Left lung (tissue), 10 donors: ENCODE data around the gene CACNA1D. TPM values are rescaled to one million over a fixed set of nuclear protein-coding genes. Genes with fewer than 3 reads are reported as not detected.

Source experiments
- ATAC-seq: fragments of 200-7000 bp; cut with Tn5 transposase; one replicate; pipeline ENCODE4 v1.9.1; 2020; ENCODE audit warnings: moderate library complexity
- DNase-seq, 4 donors: peaks; one replicate each; pipeline ENCODE4 v3.0.0-alpha.2; 2013 to 2020
- H3K27ac ChIP-seq, 2 donors: fragments of 200-600 bp; sonication (generic) in 1 of 2; one replicate each; pipeline versions ENCODE4 v1.5.0 to v1.8.0; 2020 to 2021
- H3K27me3 ChIP-seq, 2 donors: fragments of 200-600 bp; sonication (generic) in 1 of 2; one replicate each; pipeline versions ENCODE4 v1.5.0 to v1.8.0; 2020 to 2021
- H3K36me3 ChIP-seq, 2 donors: fragments of 200-600 bp; sonication (generic) in 1 of 2; one replicate each; pipeline versions ENCODE4 v1.5.0 to v1.8.0; 2020 to 2021
- H3K4me1 ChIP-seq, 2 donors: fragments of 200-600 bp; one replicate each; pipeline ENCODE4 v1.8.0; 2021
- H3K4me3 ChIP-seq, 2 donors: fragments of 200-600 bp; sonication (generic) in 1 of 2; one replicate each; pipeline versions ENCODE4 v1.5.0 to v1.8.0; 2020 to 2021; ENCODE audit warnings: mild to moderate bottlenecking in 1 of 2
- H3K9me3 ChIP-seq, 2 donors: fragments of 200-600 bp; sonication (generic) in 1 of 2; one replicate each; pipeline versions ENCODE4 v1.5.0 to v1.8.0; 2020 to 2021
- intact Hi-C, 2 donors: fragments of 100-400 bp; cut with DNase I; formaldehyde crosslinking; loops; one replicate each; pipeline versions ENCODE4 v1.11.2 to v1.14.2; 2022
- polyA plus RNA-seq, 6 donors: library from polyadenylated mRNA; unstranded; fragments of 120-200 nt; gene quantifications; one replicate each; pipeline ENCODE4 v1.2.1, GENCODE V29; 2013; ENCODE audit not compliant: insufficient read length in 6 of 6
- total RNA-seq, 2 donors: library from RNA; stranded (reverse); fragmentation: NEBNext Ultra II Directional; extraction: Animal tissue kit (Norgen Biotek cat#: 25700); gene quantifications; one replicate each; pipeline ENCODE4 v1.2.1, GENCODE V29; 2021
- TF ChIP-seq, protein P1 (sequence below), 2 donors: fragments of 200-600 bp; sonication (generic) in 1 of 2; IDR thresholded peaks; one replicate each; pipeline versions ENCODE4 v1.5.0 to v1.8.0; 2021; ENCODE audit warnings: antibody characterized with exemption in 2 of 2
- donor health status: DM: no; HTN: yes; CAD: no.
- donor health status: DM: no; HTN: no; CAD: no.

The CACNA1D gene
- total and polyA plus RNA-seq, 8 donors = 32.6 to 78.2 (median 56.2) TPM

DNA sequence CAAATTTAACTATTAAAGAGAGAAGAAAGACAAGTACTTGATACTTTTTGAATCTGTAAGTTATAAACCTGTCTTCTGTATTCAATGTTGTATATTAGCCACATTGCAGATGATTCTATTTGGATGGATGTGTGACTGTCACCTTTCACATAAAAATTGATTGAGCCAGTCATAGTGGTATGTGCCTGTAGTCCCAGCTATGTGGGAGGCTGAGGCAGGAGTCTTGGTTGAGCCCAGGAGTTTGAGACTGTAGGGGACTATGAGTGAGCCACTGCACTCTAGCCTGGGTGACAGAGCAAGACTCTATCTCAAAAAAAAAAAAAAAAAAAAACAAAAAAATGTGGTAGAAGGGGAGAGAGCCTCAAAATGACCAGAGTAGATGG lies 12.3 kb downstream of the CACNA1D start:
- Histone ChIP-seq H3K27ac (no peak overlapping the region), H3K27me3 (peaks cover 0 to 13% of the 10 kb centered on the region in 2 donors), H3K36me3 (no peaks in the 10 kb centered on the region), H3K9me3 (no peaks in the 10 kb centered on the region), H3K4me3 (no peak overlapping the region), H3K4me1 (no peaks in the 10 kb centered on the region)
- TF ChIP-seq, protein P1, sequence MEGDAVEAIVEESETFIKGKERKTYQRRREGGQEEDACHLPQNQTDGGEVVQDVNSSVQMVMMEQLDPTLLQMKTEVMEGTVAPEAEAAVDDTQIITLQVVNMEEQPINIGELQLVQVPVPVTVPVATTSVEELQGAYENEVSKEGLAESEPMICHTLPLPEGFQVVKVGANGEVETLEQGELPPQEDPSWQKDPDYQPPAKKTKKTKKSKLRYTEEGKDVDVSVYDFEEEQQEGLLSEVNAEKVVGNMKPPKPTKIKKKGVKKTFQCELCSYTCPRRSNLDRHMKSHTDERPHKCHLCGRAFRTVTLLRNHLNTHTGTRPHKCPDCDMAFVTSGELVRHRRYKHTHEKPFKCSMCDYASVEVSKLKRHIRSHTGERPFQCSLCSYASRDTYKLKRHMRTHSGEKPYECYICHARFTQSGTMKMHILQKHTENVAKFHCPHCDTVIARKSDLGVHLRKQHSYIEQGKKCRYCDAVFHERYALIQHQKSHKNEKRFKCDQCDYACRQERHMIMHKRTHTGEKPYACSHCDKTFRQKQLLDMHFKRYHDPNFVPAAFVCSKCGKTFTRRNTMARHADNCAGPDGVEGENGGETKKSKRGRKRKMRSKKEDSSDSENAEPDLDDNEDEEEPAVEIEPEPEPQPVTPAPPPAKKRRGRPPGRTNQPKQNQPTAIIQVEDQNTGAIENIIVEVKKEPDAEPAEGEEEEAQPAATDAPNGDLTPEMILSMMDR (IDR thresholded peaks at IDR 0.05) = no peak
- no peak for ATAC-seq
- intact Hi-C loops = no loop called here
- DNase-seq = no peak

GRCh38 chr3:53509494-53509893 lies 15.1 kb downstream of the CACNA1D start:
- Histone ChIP-seq H3K27ac (no peak overlapping the region), H3K4me1 (no peaks in the 10 kb centered on the region), H3K27me3 (peaks cover 0 to 13% of the 10 kb centered on the region in 2 donors), H3K9me3 (no peaks in the 10 kb centered on the region), H3K4me3 (no peak overlapping the region), H3K36me3 (no peaks in the 10 kb centered on the region)
- DNase-seq = no peak
- TF ChIP-seq, protein P1 (IDR thresholded peaks at IDR 0.05) = no peak
- intact Hi-C loops = no loop called here
- no peak for ATAC-seq

DNA sequence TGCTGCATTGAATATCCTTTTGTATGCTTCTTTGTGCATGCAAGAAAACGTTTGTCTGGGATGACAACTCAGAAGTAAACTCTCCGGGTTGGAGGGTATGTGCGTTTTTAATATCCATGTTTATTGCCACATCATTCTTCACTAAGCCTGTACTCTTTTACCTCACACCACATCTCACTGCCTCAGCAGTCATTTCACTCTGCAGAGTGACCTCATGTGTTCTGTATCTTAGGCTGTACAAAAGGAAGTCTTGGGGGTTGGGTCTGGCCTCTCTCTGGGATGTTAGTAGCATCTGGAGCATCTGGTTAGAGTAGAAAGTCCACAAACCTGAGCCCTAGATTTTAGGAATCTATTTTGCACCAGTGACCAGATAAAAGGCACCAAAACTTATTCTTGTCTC lies 16.1 kb downstream of the CACNA1D start:
- TF ChIP-seq, protein P1 (IDR thresholded peaks at IDR 0.05) = no peak

DNA sequence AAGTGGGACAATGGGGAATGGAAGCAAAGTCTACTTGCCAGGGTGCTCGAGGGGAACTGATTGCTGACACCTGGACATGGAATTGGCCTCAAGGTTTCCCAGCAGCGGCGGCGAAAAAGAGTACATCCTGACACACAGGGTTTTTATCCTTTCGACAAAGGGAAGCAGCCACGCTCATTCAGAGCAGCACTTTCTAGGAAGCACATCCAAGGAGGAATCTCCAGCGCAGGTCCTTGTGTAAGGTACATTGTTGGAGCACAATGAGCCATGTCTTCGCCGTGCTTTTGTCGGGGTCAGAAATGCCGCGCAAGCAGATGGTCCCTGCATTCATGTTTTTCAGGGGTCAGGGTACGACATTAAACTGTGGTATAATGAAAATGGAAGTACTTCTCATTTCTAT lies 16.8 kb downstream of the CACNA1D start:
- Histone ChIP-seq H3K36me3 (no peaks in the 10 kb centered on the region), H3K27me3 (peaks cover 0 to 13% of the 10 kb centered on the region in 2 donors), H3K4me3 (no peak overlapping the region), H3K27ac (no peak overlapping the region), H3K9me3 (no peaks in the 10 kb centered on the region), H3K4me1 (no peaks in the 10 kb centered on the region)
- ATAC-seq (no peak), DNase-seq (no peak)
- TF ChIP-seq, protein P1 (IDR thresholded peaks at IDR 0.05) = no peak
- intact Hi-C loops = no loop called here

More for the DNA sequence above, 16.1 kb downstream of the CACNA1D start:
- Histone ChIP-seq H3K4me1 (no peaks in the 10 kb centered on the region), H3K36me3 (no peaks in the 10 kb centered on the region), H3K27ac (no peak overlapping the region), H3K4me3 (no peak overlapping the region), H3K27me3 (peaks cover 0 to 13% of the 10 kb centered on the region in 2 donors), H3K9me3 (no peaks in the 10 kb centered on the region)
- ATAC-seq (no peak), DNase-seq (no peak)
- intact Hi-C loops = no loop called here

DNA sequence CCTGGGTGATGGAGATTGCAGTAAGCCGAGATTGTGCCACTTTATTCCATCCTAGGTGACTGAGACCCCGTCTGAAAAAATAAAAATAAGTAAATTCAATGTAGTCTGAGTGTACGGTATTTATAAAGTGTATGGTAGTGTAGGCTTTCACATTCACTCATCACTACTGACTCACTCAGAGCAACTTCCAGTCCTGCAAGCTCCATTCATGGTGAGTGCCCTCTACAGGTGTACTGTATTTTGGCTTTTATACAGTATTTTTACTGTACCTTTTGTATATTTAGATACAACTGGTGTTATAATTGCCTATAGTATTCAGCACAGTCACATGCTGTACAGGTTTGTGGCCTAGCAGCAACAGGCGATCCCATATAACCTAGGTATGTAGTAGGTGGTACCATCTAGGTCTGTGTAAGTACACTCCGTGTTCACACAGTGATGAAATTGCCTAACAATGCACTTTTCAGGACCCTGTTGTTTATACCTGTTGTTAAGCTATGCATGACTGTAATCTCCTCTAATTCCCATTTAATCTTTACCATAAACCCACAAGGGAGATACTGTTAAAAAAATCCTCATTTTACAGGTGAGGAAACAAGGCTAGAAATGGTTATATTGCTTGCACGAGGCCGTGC lies 19.3 kb downstream of the CACNA1D start:
- TF ChIP-seq, protein P1 (IDR thresholded peaks at IDR 0.05) = no peak
- ATAC-seq = no peak
- H3K9me3 ChIP-seq = no peaks in the 10 kb centered on the region
- no peaks in the 10 kb centered on the region for H3K36me3 ChIP-seq
- H3K27me3 ChIP-seq = peaks cover 0 to 9% of the 10 kb centered on the region in 2 donors
- intact Hi-C loops = no loop called here
- H3K4me3 ChIP-seq = no peak overlapping the region
- no peak overlapping the region for H3K27ac ChIP-seq
- peaks cover 10 to 11% of the 10 kb centered on the region in 2 donors for H3K4me1 ChIP-seq
- DNase-seq = no peak
